Stimulated activated CD4-positive, alpha-beta T cell treated with anti-CD3 and anti-CD28 coated beads, Interleukin-4, amount 100 ng/mL, for 24 hours (primary cell): ENCODE results near the gene PHF1.

Experiments
- DNase-seq: peaks from one replicate; pipeline ENCODE4 v3.0.0-alpha.2; 2020

Gene PHF1

DNA sequence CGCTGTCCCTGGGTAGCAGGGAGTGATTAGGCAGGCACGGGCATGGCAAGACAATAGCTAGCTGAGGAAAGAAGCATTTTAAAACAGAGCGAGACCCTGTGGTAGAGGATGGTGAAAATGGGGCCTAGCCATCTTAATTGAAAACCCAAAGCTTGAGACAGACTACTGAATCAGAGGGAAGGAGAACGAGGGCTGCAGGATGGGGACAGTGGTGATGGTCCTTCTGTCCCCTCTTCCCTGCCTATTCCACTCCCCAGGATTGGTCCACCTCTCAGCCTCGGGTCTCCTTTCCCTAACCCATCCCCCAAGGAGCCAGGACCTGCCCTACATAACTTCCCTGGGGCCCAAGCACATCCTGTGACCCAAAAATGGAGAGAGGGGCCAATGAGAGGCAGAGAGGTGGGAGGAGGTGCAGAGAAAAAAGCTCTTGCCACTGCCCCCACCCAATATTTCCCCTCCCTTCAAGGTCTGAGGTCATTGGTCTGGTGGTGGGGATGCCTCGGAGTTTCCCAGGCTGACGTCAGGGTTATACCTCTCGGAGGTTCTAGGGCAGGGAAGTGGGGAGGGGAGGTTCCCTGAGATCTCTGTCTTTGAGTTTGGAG, 8.0 kb downstream of the PHF1 start:
- peak; percentile 63 for DNase-seq

DNA sequence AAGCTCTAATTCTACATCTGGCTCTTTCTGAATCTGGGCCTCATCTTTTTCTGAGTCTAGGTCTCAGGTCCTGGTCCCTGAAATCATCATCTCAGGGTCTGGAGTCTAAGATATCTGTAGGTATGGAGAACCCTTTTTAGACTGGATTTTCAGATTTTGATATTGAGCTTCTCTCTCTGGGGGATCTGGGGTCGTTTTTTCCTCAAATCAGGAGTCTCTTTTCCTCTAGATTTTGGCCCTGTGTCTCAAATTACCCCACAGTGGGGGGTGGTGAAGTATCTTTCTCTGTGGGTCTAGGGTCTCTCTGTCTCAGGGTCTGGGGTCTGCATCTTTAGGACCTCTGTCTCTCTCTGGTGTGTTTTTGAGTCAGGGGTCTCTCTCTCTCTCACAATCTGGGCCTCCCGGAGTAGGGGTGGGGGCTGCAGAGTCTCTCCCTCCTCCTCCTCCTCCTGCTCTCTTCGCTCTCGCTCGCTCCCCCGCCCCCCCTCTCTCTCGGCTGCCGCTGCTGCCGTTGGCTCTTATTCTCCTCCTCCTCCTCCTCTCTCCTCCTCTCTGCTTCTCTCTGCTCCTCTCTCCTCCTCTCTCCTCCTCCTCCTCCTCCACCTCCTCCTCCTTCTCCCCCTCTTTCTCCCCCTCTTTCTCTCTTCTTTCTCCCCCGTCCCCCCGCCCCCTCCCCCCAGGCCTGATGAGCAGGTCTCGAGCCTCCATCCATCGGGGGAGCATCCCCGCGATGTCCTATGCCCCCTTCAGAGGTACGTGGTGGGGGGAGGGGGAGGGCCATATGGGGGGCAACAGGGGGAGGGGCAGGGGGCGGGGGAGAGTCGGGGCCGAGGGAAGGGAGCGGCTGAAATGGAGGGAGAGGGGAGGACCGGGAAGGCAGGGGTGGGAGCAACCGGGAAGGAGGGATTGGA, 9.0 kb downstream of the PHF1 start, which contains the start of gene SYNGAP1:
TSS of gene SYNGAP1 (plus strand) at position 486 of the 911 bp plus-strand sequence. CDS start at position 686, 200 bp downstream.
- peak; percentile 48 for DNase-seq

DNA sequence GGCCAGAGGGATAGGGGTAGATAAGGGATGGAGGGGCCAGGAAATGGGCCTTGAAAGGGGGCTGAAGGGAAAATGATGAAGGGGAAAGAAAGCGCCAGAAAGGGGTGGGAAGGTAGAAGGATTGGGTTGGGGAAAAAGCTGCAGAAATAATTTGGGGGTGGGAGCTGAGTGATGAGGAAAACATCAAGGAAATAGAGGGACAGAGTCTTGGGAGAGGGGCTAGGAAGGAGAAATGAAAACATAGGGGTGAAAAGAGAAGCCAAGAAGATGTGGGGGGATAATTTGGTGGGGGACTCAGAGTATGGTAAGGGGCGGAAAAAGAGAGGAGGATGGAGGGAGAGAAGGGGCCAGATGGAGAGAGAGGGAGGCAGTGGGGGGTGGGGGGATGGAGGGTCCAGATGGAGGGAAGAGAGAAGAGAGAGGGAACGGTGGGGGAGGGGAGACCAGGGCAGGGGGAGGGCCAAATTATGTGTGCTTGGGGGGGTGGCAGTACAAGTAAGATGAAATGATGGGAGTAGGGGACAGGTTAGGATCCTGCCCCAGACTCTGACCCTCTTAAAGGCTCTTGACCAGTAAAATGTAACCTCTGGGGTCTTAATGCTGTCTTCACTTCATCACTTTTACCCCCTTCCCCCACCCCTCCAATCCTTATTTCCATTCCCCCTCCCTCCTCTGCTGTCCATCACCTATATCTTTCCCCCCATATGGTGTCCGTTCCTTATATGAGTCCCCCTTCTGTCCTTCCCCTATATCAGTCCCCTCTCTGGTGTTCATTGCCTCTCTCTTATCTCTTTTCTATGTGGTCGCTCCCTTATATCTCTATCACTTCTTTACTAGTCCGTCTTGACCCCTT, 9.9 kb downstream of the PHF1 start:
- no peak for DNase-seq

DNA sequence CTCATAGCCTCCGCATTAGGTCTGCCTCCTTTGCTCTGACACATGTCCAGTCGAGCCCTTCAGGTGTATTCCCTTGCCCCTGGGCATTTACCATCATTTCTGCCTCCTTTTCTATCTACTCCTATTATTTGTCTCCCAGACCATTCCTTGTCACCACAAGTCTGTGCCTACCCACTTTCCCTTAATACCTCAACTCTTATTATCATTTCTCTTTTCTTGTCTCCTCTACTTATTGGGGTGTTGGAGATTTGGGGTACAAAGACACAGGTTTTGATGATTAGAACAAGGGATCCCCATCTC, 10.5 kb downstream of the PHF1 start:
- no peak for DNase-seq

DNA sequence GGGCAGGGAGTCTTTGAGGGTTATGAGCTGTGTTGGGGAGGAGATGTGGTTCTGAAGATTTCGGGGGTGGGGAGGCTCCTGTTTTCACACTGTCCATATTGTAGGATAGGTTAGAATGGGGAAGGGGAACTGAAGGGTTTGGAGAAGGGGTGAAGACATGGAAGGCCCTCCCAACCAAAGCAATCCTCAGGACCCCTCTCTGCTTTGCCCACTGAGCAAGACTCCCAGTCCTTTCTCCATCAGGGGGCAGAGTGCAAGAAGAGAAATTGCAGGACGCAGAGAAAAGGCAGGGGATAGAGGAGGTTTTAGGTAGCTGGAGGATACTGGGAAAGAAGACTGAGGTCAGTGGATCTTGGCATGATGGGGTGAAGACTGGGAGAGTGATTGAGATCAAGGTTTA, 13.0 kb downstream of the PHF1 start:
- no peak for DNase-seq

DNA sequence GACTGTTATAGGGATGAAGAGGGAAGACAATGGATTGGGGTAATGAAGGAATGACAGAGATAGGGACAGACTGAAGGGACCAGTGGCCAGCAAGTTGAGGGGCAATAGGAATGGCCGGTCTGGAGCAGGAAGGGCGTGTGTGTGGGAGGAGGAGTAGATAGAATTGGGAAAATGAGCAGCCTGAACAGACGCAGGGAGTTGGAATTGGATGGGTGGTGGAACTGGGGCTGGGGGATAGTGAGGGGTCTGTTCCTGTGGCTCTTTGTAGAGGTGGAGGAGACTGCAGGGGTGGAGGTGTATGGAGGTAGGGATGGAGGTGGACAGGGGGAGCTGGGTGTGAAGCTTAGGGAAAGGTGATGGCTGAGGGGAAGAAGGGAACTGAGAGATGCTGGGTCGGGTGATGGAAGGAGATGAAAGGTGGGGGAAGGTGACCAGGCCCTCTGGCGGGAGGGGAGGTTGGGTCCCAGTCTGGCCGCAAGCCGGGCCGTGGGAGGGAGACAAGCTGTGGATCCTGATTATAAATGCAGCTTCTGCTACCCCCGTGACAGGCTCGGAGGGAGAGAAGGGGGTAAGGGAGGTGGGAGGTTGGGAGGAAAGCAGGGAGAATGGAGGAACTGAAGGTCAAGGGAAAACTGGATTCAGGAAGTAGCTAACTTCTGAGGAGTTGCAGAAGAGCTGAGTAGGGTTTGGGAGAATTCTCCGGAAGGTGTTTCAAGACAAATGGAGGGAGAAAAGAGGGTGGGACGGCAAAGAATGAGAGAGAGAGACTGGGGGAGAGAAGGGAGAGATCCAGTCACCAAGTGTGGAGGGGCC, 14.2 kb downstream of the PHF1 start:
- DNase-seq, result no peak

DNA sequence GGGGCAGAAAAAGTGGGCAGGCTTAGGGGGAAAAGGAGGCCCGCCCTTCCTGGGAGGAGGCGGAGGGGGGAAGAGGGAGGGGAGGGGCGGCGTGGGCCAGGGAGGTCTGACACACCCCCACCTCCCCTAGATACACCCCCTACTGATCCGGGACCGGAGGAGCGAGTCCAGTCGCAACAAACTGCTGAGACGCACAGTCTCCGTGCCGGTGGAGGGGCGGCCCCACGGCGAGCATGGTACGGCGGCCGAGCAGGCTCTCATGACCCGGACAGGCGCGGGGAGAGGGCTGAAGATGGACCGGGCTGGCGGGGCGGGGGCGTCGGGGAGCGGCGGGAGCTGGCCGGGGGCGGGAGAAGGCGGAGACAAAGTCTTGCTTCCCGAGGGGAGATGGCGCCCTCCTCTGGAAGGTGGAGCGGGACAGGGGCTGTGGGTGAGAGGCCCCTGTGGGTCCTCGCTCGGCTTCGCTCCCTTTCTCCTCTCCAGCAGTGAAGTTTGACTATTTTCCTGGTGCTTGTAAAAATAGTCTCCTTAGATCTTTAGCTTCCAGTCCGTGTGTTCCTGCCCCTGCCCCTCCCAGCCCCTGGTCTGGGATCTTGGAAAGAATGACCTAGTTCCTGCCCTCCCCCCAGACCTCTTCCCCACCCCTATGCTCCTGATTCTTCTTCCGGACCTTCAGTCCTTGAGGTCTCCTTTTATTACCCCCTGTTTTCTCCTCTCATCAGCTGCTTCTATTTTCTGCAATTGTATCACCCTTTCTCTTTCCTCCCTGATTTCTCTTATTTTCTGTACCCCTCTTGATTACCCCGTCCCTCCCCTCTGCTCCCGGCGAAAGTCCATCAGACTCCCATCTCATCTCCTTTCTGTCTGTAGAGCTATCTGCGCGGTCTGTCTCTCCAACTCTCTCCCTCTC, 15.1 kb downstream of the PHF1 start:
- DNase-seq, result peak; percentile 79

DNA sequence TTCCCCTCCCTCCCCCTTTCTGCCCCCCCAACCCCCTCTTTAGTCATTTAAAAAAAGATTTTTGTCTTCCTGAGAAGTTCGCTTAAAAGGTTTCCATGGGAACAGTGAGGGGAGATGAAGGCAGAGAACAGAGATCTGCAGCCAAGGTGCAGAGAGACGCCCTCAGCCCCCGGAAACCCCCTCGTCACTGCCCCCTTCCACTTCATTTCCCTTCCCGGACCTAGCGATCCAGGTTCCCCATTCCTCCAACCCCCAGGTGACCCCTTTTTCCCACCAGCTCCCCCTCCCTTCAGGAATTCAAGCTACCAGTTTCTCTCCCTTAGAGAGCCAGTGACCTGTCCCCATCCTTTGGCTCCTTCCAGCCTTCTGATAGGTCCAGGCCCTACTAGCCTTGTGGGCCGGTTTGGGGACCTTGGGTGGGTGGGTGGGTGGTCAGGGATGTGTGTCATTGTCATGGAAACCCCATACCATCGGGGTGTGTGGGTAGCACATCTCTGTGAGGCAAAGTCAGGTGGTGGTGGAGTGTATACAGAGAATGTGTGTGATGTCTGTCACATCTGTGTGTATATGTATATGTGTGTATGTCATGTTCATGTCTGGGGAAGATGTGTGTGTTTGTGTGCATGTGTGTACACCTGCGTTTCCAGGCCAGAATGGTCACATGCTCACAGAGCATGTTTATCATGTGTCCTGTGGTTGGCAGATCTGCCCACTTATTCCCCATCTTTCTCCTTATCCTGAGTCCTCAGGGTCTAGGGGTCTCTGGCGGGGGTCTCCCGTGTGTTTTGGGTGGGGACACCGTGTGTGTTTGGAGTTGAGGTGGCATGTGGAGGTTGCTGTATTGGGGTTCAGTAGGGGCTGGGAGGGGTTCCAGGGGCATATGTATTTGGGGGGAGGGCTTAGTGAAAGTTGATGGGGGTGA, 16.0 kb downstream of the PHF1 start:
- no peak for DNase-seq

DNA sequence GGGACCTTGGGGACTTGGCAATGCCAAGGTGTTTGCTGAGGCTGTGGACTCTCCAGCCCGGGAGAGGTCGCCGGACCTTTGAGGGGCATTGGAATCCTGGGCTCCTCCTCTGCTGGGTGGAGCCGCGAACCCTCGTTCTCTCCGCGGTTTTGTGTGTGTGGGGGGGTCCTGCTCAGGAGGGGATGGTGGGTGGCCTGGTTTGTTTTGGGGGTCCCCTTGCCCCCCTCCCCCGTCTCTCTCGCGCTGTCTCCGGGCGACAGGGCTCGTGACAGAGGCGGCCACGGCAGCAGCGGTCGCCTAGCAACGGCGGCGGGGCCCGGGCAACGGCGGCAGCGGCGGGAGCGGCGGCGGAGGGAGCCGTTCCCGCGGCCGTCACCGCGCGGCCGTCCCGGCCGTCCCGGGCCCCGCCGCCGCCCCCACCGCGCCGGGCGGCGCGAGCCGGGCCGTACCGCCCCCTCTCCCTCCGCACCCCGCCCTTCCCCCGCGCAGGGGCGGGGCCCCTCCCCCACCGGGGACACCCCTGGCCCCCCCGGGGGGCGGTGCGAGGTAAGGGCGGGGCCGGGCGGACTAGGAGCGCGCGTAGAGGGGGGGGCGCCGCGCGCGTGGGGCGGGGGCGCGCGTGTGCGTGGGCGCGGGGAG, 16.9 kb downstream of the PHF1 start:
- peak; percentile 54 for DNase-seq

DNA sequence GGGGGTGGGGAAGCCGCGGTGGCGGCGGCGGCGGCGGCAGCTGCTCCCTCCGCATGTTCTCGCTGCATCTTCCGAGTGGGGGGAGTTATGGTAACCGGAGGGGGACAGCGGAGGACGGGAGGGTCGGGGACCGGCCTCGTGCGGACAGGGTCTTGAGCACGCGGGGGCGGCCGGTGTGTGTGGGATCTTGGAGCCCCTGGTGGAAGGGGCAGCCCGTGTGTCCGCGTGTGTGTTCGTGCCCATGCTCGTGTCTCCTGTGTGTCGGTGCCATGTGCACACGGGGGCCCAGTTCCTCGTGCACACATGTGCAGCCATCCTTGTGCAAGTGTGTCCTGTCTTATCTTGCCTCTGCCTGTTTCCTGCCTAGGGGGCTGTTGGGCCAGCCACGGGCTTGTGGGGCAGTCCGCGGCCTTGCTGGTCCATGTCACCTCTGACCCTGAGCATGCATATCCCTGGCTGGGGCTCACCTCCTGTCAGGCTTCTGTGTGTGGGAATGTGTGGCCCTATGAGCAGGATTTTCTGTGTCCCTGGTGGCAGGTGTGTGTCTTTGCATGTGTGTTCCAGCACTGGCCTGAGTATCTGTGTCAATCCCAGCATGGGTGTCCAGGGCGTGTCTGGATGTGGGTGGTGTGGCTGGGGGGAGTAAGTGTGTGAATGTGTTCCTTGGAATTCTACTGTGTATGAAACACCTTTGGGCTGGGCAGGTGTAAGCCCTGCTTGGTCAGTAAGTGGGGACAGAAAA, 17.6 kb downstream of the PHF1 start:
- peak; percentile 49 for DNase-seq

DNA sequence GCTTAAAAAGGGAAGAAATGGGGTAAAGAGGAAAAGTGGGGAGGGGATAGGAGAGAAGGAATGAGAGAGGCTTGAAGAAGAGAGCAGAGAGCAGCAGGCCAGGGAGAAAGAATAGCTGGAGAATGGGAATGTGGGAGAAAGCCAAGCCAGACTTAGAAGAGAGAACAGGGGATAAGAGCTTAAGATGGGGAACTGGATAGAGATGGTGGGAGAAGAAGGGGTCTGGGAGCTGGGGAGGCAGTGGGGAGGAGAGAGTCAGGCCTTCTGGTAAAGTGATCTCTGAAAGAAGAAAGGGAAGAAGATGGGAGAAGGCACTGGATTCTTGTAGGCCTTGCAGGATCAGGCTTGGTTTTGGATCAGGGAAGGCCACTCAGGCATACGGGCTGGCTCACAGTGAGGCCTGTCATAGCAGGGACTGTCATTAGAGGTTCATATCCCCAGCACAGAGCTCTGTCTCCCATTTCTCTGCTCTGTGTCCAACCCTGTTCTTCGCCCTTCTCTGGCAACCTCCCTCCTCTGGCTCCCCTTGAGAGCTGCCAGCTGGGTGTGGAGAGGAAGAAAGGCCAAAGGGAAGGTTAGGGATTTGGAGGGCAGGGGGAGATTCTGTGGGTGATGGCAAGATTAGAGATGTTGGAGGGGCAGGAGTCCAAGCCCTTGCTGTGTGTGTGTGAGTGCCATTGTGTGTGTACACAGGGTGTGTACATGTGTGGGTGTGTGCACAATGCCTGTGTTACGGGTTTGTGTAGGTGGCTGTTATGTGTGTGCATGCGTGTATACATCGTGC, 18.3 kb downstream of the PHF1 start:
- no peak for DNase-seq

DNA sequence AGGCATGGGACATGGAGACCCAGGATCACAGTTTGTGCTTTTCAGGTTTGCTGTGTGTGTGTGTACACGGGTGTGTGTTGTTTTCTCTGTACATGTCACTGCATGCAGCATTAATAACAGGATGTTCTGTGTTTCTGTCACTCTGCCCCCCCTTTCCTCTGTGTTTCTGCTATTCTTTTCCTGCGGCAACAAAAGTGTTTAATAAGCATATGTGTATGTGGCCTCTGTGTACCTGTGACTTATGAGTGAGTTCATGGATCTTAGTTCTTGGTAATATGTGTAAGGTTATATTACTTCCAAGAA, 18.9 kb downstream of the PHF1 start:
- DNase-seq, result no peak

DNA sequence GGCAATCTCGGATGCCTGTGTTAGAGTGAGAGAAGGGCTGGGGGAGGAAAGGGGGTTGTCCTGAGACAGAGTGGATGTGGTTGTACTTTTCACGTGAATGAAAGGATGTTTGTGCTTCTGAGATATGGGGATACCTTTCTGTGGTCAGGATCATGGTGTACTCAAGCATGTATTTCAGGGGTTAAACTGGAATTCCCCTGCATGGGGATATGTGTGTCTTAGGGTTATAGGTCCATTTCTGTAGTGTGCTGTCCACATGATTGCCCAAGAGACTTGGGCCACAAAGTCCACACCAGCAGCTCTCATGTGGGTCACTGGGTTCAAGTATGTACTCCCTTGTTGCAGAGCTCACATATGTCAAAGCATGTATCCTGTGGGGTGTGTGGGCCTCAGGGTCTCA, 19.5 kb downstream of the PHF1 start:
- no peak for DNase-seq

DNA sequence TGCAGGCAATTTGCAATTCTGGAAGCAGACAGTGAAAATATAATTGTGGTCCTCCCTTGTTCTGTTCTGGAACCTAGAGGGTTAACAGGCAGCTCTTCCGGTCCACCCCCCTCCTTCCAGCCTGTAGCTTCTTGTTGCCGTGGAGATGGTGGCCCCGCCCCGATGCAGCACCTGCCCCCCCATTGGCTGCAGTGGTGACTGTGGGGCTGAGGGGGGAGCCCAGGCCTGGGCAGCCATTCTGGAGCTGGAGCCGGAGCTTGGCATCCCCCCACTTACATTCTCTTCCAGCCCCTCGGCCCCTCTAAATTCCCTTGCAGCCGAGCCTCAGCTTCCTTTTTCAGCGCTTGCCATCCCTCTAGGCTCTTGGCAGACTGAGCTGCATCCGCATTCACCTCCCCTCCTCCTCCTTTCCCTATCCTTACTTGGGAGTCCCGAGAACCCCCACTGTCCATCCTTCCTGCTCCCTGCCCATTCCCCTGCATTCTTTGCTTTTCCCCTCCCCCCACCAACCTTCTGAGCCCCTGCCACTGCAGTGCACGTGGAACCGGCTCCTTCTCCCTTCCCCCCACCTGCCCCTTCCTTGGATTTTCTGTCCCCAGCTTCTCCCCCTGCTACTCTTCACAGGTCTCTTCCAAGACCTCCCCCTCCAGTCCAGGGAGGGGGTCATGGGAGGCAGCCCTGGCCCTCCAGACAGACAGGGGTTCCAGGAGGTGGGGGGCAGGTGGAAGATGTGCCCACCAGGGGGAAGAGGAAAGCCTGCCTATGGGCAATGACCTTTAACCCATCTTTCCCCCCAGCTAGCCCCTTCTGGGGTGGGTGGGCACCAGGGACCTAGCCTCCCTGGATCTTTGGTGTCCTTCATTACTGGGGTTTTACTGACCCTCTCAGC, 20.4 kb downstream of the PHF1 start:
- DNase-seq, result peak; percentile 82

DNA sequence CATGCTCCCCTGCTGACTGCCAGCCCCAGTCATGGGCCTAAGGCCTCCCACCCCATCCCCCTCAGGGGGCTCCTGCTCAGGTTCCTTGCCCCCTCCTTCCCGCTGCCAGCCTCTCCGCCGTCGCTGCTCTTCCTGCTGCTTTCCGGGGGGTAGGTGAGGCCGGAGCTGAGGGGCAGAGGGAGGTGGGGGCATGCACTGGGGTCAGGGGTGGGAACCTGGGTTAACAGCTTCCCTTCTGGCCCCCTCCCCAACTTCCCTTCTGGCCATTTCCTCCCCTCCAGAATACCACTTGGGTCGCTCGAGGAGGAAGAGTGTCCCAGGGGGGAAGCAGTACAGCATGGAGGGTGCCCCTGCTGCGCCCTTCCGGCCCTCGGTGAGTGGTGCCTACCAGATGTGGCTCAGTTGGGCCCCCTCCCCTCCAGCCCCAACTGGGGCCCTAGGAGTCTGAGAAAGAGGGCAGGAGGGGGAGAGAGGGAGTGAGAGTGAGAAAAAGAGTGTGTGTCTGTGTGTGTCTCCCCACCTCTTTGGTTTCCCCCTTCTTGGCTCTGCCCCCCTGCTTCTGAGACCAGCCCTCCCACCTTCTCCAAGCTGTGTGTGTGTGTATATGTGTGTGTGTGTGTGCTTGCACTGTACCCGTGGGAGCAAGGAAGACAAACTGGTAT, 21.2 kb downstream of the PHF1 start:
- no peak for DNase-seq

DNA sequence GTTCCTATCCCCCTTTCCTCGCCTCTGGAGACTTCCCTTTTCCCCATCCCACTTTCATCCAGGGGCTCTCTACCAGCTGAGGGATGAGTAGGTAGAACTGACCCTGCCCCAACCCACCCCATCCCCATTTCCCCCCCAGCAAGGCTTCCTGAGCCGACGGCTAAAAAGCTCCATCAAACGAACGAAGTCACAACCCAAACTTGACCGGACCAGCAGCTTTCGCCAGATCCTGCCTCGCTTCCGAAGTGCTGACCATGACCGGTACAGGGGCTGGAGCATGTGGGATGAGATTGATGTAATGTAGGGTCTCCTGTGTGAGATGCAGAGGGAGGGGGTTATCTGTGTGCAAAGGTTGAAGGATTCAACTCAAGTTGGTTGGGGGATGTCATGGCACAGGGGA, 21.7 kb downstream of the PHF1 start:
- no peak for DNase-seq

DNA sequence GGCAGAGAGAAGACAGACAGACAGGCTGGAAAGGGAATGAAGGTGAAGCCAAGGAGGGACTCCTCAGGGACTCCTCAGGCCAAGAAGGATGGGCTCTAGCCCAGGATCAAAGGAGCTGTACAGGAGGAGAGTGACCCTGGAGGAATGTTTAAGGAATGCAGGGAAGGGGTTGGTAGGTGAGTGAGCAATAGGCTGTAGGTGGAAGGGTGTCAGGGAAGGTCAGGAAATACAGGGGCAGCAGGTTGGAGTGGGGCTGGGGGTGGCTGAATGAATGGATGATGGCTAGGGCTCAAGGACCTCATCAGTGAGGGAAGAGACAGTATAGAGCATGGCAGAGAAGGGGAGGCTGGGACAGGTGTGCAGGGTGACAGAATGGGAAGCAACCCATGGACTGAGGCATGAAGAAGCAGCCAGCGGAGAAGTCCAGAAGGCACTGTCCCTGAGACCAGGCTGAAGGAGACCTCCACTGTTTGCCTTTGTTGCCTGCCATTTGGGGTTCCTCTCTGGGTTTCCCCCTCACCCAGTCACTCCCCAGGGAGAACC, 22.3 kb downstream of the PHF1 start:
- no peak for DNase-seq
